Progenitor cell of endocrine pancreas (in vitro differentiated cells): ENCODE data around the gene ROPN1L. TPM values are rescaled to one million over a fixed set of nuclear protein-coding genes. Genes with fewer than 3 reads are reported as not detected.

Experiments
- DNase-seq: peaks from one replicate; pipeline ENCODE4 v3.0.0; 2021; ENCODE audit warnings: low spot score; ENCODE audit not compliant: unreplicated experiment
- H3K27ac Mint-ChIP-seq: 2 replicates; pipeline ENCODE4 v1.8.0; 2021; ENCODE audit warnings: mild to moderate bottlenecking, moderate library complexity, mixed read lengths
- H3K27me3 Mint-ChIP-seq: 2 replicates; pipeline ENCODE4 v1.8.0; 2021; ENCODE audit warnings: mixed read lengths
- H3K36me3 Mint-ChIP-seq: 2 replicates; pipeline ENCODE4 v1.8.0; 2022; ENCODE audit warnings: mixed read lengths; ENCODE audit not compliant: insufficient read depth
- H3K4me1 Mint-ChIP-seq: 2 replicates; pipeline ENCODE4 v1.8.0; 2021; ENCODE audit warnings: low read depth, mixed read lengths
- H3K4me3 Mint-ChIP-seq: 2 replicates; pipeline ENCODE4 v1.8.0; 2021; ENCODE audit warnings: low read depth, mild to moderate bottlenecking, moderate library complexity, mixed read lengths
- H3K9me3 Mint-ChIP-seq: 2 replicates; pipeline ENCODE4 v1.8.0; 2021; ENCODE audit warnings: low read depth, mixed read lengths
- CTCF ChIP-seq: fragments of 200-600 bp; sonication (generic); IDR thresholded peaks from one replicate; pipeline ENCODE4 v1.5.0; 2021; ENCODE audit warnings: antibody characterized with exemption, mild to moderate bottlenecking; ENCODE audit not compliant: unreplicated experiment
- total RNA-seq: library from RNA; stranded (reverse); gene quantifications from 2 replicates; pipeline ENCODE4 v1.2.1, GENCODE V29; 2021

The ROPN1L gene
- total RNA-seq, 1 donor from 2014 or later = 0.43 TPM

- Mint-ChIP-seq H3K4me1 (peaks cover 2% of the 10 kb centered on the region), H3K36me3 (no peaks in the 10 kb centered on the region), H3K9me3 (no peaks in the 10 kb centered on the region), H3K4me3 (no peak overlapping the region), H3K27ac (no peak overlapping the region), H3K27me3 (peaks cover 2% of the 10 kb centered on the region)
- no peak for TF ChIP-seq CTCF
- DNase-seq = no peak
Measured at GRCh38 chr5:10502578-10502977, 60.9 kb downstream of the ROPN1L start.

- Mint-ChIP-seq H3K36me3 (no peaks in the 10 kb centered on the region), H3K9me3 (no peaks in the 10 kb centered on the region), H3K4me3 (no peak overlapping the region), H3K4me1 (peaks cover 7% of the 10 kb centered on the region), H3K27me3 (peaks cover 2% of the 10 kb centered on the region), H3K27ac (no peak overlapping the region)
- TF ChIP-seq CTCF = no peak
- no peak for DNase-seq
Measured at GRCh38 chr5:10503321-10503720, 61.6 kb downstream of the ROPN1L start.

GRCh38 chr5:10503997-10504793 lies 62.5 kb downstream of the ROPN1L start:
- H3K27me3 Mint-ChIP-seq = peaks cover 2% of the 10 kb centered on the region
- H3K27ac Mint-ChIP-seq = no peak overlapping the region

GRCh38 chr5:10505517-10506095 lies 63.9 kb downstream of the ROPN1L start:
- H3K27me3 Mint-ChIP-seq = peaks cover 2% of the 10 kb centered on the region
- no peak for TF ChIP-seq CTCF
- H3K4me3 Mint-ChIP-seq = no peak overlapping the region
- H3K4me1 Mint-ChIP-seq = peaks cover 7% of the 10 kb centered on the region
- no peak overlapping the region for H3K27ac Mint-ChIP-seq
- H3K36me3 Mint-ChIP-seq = no peaks in the 10 kb centered on the region
- no peaks in the 10 kb centered on the region for H3K9me3 Mint-ChIP-seq
- no peak for DNase-seq

More at GRCh38 chr5:10503997-10504793, 62.5 kb downstream of the ROPN1L start:
- DNase-seq = no peak
- H3K36me3 Mint-ChIP-seq = no peaks in the 10 kb centered on the region
- peaks cover 7% of the 10 kb centered on the region for H3K4me1 Mint-ChIP-seq
- no peaks in the 10 kb centered on the region for H3K9me3 Mint-ChIP-seq
- no peak for TF ChIP-seq CTCF
- H3K4me3 Mint-ChIP-seq = no peak overlapping the region

GRCh38 chr5:10506535-10506934 lies 64.9 kb downstream of the ROPN1L start:
- Mint-ChIP-seq H3K27me3 (peaks cover under 1% of the 10 kb centered on the region), H3K4me3 (no peak overlapping the region), H3K9me3 (no peaks in the 10 kb centered on the region), H3K4me1 (peaks cover 7% of the 10 kb centered on the region), H3K36me3 (no peaks in the 10 kb centered on the region), H3K27ac (no peak overlapping the region)
- DNase-seq = no peak
- no peak for TF ChIP-seq CTCF
